ENCODE data around the gene TENM4. TPM values are rescaled to one million over a fixed set of nuclear protein-coding genes. Genes with fewer than 3 reads are reported as not detected.

Gene TENM4
- total RNA-seq, 1 experiment from 2014 or later = 9.9 TPM

- no TSS peak for BruUV-seq (replicated peaks)
Observed at GRCh38 chr11:79189601-79190000, 251.2 kb downstream of the TENM4 start.

GRCh38 chr11:79189055-79189454 lies 251.8 kb downstream of the TENM4 start:
- BruUV-seq (replicated peaks) = no TSS peak
- Mint-ChIP-seq H3K36me3 (ENCODE audit: insufficient read depth, unreplicated experiment) (no peaks in the 10 kb centered on the region), H3K4me1 (ENCODE audit: insufficient read depth, unreplicated experiment) (no peaks in the 10 kb centered on the region), H3K4me3 (ENCODE audit: unreplicated experiment) (no peak overlapping the region), H3K27me3 (ENCODE audit: insufficient read depth, unreplicated experiment) (no peaks in the 10 kb centered on the region), H3K27ac (ENCODE audit: low read depth, unreplicated experiment) (no peak overlapping the region), H3K9me3 (ENCODE audit: unreplicated experiment) (peaks cover 8% of the 10 kb centered on the region)
- TF ChIP-seq CTCF (IDR thresholded peaks at IDR 0.05; ENCODE audit: unreplicated experiment) = no peak
- intact Hi-C loops (cut with micrococcal nuclease) = no loop called here
- no peak for DNase-seq (ENCODE audit: unreplicated experiment)
- ChIA-PET POLR2A (no interaction called here), CTCF (no interaction called here)

More at GRCh38 chr11:79189601-79190000, 251.2 kb downstream of the TENM4 start:
- Mint-ChIP-seq H3K4me3 (ENCODE audit: unreplicated experiment) (no peak overlapping the region), H3K27me3 (ENCODE audit: insufficient read depth, unreplicated experiment) (no peaks in the 10 kb centered on the region), H3K9me3 (ENCODE audit: unreplicated experiment) (peaks cover 8% of the 10 kb centered on the region), H3K27ac (ENCODE audit: low read depth, unreplicated experiment) (no peak overlapping the region), H3K36me3 (ENCODE audit: insufficient read depth, unreplicated experiment) (no peaks in the 10 kb centered on the region), H3K4me1 (ENCODE audit: insufficient read depth, unreplicated experiment) (no peaks in the 10 kb centered on the region)
- DNase-seq (ENCODE audit: unreplicated experiment) = no peak
- intact Hi-C loops (cut with micrococcal nuclease) = no loop called here
- TF ChIP-seq CTCF (IDR thresholded peaks at IDR 0.05; ENCODE audit: unreplicated experiment) = no peak
- ChIA-PET POLR2A (no interaction called here), CTCF (interaction anchor here (0.5 kb wide), 1 partner anchor 12 kb away, joined by 3 read pairs; no protein-coding TSS in a partner anchor)

- Mint-ChIP-seq H3K4me3 (ENCODE audit: unreplicated experiment) (no peak overlapping the region), H3K36me3 (ENCODE audit: insufficient read depth, unreplicated experiment) (no peaks in the 10 kb centered on the region), H3K9me3 (ENCODE audit: unreplicated experiment) (peaks cover 8% of the 10 kb centered on the region), H3K27me3 (ENCODE audit: insufficient read depth, unreplicated experiment) (no peaks in the 10 kb centered on the region), H3K4me1 (ENCODE audit: insufficient read depth, unreplicated experiment) (no peaks in the 10 kb centered on the region), H3K27ac (ENCODE audit: low read depth, unreplicated experiment) (no peak overlapping the region)
- no peak for DNase-seq (ENCODE audit: unreplicated experiment)
- ChIA-PET POLR2A (no interaction called here), CTCF (interaction anchor here (0.6 kb wide), 1 partner anchor 540 kb away, joined by 3 read pairs; no protein-coding TSS in a partner anchor)
- intact Hi-C loops (cut with micrococcal nuclease) = no loop called here
- TF ChIP-seq CTCF (IDR thresholded peaks at IDR 0.05; ENCODE audit: unreplicated experiment) = no peak
- BruUV-seq (replicated peaks) = no TSS peak
Observed at GRCh38 chr11:79186669-79187068, 254.2 kb downstream of the TENM4 start.

- no peaks in the 10 kb centered on the region for H3K27me3 Mint-ChIP-seq (ENCODE audit: insufficient read depth, unreplicated experiment)
- H3K9me3 Mint-ChIP-seq (ENCODE audit: unreplicated experiment) = peaks cover 8% of the 10 kb centered on the region
- H3K27ac Mint-ChIP-seq (ENCODE audit: low read depth, unreplicated experiment) = no peak overlapping the region
- POLR2A ChIA-PET = no interaction called here
- no TSS peak for BruUV-seq (replicated peaks)
- H3K4me3 Mint-ChIP-seq (ENCODE audit: unreplicated experiment) = no peak overlapping the region
- no peak for TF ChIP-seq CTCF (IDR thresholded peaks at IDR 0.05; ENCODE audit: unreplicated experiment)
- CTCF ChIA-PET = interaction anchor here (0.6 to 1.1 kb wide), 2 partner anchors 61 to 85 kb away, joined by 3 read pairs; no protein-coding TSS in a partner anchor
- H3K36me3 Mint-ChIP-seq (ENCODE audit: insufficient read depth, unreplicated experiment) = no peaks in the 10 kb centered on the region
- intact Hi-C loops (cut with micrococcal nuclease) = no loop called here
- no peak for DNase-seq (ENCODE audit: unreplicated experiment)
- no peaks in the 10 kb centered on the region for H3K4me1 Mint-ChIP-seq (ENCODE audit: insufficient read depth, unreplicated experiment)
Observed at GRCh38 chr11:79185351-79185750, 255.5 kb downstream of the TENM4 start.

All from MCF 10A (cell line).